22Rv1 (cell line): ENCODE data around the gene CSTF3.

Experiments used
- ZFX ChIP-seq: fragments of 450-650 bp; IDR thresholded peaks from 2 replicates; pipeline ENCODE4 v1.6.1; 2017; ENCODE audit warnings: antibody characterized with exemption, borderline replicate concordance
- TF ChIP-seq, protein P1 (sequence below): fragments of 450-650 bp; IDR thresholded peaks from 2 replicates; pipeline ENCODE4 v1.5.1; 2017; ENCODE audit warnings: mild to moderate bottlenecking

DNA sequence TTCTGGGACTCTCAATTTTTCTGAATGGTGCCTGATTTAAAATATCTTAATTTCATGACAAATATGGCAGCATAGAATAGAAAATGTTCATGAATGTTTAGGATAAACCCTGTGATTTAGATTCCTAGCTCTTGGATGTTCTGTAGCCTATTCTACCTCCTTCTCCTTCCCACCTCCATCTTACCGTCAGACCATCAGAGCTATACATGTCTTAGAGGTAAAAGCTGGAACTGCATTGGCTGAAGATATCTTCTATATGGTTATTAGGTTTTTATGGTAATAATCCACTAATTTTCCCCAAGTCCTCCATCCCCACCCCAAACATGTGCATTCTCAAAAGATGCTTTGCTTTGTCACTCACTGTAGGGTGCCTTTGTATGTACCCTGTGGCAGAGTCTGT is 46.9 kb upstream of the CSTF3 start:
- TF ChIP-seq, protein P1, sequence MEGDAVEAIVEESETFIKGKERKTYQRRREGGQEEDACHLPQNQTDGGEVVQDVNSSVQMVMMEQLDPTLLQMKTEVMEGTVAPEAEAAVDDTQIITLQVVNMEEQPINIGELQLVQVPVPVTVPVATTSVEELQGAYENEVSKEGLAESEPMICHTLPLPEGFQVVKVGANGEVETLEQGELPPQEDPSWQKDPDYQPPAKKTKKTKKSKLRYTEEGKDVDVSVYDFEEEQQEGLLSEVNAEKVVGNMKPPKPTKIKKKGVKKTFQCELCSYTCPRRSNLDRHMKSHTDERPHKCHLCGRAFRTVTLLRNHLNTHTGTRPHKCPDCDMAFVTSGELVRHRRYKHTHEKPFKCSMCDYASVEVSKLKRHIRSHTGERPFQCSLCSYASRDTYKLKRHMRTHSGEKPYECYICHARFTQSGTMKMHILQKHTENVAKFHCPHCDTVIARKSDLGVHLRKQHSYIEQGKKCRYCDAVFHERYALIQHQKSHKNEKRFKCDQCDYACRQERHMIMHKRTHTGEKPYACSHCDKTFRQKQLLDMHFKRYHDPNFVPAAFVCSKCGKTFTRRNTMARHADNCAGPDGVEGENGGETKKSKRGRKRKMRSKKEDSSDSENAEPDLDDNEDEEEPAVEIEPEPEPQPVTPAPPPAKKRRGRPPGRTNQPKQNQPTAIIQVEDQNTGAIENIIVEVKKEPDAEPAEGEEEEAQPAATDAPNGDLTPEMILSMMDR, result no peak
- no peak for TF ChIP-seq ZFX
